HG03521 (cell line): ENCODE results near the gene RAD18.

Experiments used
- ATAC-seq: cut with Tn5 transposase; IDR thresholded peaks from one replicate; pipeline ENCODE4 v1.9.1; 2021; ENCODE audit warnings: mild to moderate bottlenecking, moderate library complexity; ENCODE audit not compliant: unreplicated experiment

Gene RAD18

DNA sequence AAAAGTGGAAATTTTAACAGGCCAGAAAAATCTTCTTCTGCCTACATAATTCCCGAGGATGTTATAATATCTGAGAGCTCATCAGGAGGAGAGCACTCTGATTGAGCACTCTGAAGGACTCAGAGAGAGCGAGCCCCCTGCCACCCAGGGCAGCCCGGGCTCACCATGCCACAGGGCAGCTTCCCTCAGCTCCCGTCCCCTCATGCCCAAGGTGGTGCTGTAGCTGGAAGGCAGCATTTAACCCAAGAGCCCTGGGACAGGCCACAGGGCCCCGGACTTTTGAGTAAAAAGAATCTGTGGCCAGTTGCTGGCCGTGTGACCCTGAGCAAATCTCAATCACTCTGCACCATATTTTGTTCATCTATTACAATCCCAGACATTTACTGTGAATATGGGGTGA lies 23.5 kb upstream of the RAD18 start:
- no peak for ATAC-seq

DNA sequence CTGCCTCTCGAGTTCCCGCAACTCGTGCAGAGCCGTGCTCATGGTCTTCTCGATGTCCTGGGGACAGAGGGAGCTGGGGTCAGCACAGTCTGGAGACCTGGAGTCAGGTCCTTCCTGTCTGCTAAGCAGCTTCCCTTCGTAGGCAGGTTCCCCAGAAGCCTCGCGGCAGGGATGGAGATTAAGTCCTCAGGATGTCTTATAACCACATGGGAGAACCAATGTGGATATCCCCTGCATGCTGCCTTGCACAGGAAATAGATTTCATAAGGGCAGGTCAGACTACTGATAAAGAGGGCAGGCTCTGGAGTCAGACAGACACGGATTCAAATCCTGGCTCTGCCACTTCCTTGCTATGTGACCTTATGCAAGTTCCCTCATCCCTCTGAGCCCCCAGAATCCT lies 22.6 kb upstream of the RAD18 start:
- no peak for ATAC-seq

DNA sequence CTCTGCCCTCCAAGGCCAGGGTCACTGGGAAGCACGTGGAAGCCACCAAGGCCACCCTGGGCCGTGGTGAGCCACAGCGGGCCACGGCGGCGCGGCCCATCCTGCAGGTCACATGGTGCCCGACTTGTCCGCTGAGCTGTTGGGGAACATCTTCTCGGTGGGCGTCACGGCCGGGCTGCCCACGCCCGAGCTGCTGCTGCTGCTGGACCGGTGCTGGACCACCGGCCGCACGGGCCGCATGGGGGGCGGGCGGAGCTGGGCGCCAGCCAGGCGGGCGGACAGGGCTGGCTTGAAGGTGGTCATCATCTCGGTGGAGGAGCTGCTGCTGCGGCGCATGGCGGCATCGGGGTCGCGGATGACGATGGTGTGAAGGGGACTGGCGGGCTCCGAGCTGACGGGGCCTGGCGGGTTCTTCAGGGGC lies 22.1 kb upstream of the RAD18 start:
- no peak for ATAC-seq

DNA sequence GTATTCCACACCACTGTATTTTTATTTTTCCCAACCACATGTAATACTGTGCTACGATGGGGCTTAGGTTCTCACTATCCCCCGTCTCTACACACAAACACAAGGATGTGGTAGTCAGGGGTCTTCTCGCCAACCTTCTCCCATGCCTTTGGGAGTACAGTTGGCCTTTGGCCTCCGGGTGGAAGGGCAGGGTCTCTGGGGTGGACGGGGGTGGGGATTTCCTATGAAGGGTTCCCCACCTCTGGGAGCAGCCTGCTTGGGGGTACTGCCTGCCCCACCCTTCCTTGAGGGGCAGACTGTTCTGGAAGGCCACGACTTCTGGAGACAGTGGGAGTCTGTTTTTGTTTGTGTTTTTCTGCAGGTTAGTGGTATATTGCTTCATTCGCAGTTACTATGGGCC lies 21.3 kb upstream of the RAD18 start:
- no peak for ATAC-seq

DNA sequence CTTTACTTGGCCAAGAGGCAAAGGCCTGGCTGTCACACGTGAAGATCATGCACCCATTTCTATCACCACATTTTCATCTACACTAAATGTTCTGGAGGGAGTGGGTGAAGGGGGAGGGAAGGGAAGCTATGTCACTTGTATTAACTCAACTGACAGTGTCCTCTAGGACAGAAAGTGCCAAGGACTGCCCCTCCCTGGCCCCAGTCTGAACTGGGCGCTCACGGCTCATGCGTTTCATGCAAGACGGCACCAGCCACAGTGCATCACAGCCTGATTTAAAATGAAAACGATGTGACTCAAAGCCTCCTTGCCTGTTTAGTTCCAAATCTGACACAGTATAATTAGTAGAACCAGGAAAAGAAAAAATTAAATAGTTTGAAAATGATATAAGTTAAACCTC lies 20.8 kb upstream of the RAD18 start:
- ATAC-seq, result no peak

DNA sequence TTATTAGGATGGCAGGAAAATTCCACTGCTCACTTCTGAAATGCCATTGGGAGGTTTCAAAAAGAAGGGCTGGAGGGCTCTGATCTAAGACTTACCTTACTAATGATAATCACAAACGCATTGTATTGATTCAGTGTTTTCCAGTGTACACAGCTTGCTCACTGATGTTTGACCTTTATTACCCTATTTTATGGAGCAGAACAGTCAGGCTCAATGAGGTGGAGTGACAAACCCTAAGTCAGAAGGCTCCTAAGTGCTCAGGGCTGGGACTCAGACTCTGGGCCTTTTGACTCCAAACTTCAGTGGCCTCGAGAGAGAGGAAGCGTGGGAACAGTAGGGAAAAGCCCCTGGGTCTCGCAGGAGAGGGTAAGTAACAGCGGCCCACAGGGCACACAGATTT lies 20.3 kb upstream of the RAD18 start:
- ATAC-seq, result no peak

DNA sequence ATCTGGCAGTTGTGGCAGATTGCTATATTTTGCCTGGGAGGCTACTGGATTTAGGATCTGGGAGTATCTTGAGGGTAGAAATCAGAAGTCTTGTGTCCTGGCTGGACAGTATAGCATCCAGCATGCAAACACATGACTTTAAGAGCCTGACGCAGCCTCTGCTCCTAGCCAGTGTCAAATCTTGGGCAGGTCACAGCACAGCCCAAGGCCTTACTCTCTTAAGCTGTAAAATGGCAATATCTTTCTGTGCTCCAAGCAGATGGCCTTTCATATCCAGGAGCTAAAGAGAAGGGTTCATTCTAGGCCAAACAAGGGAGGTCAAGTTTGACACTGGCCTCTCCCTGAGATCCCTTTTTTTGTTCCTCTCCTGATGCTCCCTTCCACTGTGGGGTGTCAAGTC lies 19.8 kb upstream of the RAD18 start:
- ATAC-seq, result no peak

DNA sequence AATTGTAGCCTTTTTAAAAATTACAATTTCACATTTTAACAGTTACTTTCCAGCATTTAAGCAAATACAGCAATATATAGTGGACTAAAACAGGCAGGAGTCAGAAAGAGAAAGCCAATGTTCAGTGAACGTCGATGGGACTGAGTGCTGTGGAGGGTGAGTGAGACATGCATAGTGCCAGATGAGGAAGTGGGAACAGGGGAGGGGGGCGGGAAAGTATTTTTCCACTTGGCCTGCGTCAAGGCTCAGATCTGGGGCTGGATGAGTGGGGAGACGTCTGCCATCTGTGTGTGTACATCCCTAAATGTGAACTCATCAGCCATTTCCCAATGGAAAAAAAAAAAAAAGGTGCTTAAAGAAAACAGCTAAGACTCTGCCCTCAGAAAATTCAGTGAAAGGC lies 19.2 kb upstream of the RAD18 start:
- no peak for ATAC-seq

DNA sequence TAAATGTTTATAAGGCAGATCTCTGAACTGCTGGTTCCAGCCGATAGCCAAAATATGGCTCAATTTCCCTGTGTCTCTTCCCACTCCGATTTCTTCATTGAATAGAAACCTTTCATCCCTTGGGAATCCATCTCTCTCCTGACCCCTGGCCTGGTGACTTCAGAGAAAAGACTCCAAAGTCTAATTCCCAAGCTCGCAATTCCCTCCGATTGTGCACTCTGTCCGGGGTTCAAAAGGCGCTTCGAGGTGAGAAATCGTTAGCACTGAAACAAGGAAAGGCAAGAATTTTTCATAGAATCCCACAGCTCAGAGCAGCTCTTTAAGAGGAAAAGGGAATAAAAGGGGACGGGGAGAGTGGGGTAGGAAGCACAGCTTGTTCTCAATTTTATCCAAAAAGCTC lies 18.4 kb upstream of the RAD18 start:
- no peak for ATAC-seq

DNA sequence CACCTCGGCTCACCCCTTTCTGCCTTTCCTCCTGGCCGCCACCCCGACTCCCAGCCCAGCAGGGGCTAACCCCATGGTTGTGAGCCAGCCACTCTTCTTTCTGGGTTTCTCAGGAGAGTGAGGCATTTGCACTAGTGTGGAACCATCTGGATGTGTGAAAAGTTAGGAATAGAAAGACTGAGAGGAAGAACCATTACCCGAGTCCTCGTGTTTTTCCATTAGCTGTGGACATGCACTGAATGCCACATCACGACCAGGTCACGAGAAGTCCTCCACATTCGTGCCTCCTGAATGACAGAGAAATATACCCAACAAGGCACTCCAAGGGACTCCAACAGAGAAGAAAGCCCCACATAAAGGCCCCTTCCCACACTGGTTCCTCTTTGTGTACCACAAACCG lies 18.0 kb upstream of the RAD18 start:
- no peak for ATAC-seq

DNA sequence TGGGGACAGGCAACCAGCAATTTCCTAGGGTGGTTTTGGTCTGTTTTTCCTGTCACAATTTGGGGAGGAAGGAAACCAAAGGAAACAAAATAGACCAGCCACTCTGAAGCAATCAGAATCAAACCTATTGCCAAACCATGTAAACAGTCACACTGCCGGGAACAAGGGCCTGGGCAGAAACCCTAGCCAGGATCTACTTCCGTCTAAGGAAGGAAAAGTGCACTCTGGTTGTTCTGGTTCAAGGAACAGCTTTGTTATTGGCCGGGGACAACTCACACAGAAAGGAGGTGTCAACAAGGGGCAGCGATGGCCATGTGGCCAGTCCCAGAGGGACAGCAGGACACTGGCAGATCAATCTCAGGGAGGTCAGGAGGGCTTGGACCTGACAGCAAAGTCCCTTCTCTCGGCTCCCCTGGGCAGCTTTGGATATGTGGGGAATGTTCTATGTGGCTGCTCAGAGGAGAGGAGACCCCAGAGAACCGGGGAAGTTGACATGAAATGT lies 17.5 kb upstream of the RAD18 start:
- ATAC-seq, result no peak

DNA sequence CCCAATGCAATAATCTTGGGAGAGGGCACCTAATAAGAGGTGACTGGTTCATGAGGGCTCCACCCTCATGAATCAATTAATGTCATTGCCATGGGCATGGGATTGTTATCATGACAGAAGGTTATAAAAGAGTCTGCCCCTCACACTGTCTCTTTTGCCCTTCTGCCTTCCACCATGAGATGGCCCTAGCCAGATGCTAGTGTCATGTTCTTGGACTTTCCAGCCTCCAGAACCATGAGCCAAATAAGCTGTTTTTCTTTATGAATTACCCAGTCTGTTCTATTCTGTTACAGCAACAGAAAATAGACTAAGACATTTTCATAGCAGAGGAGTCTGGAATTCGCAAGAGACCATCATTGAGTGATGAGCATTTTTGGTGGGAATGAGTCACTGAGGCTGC lies 16.0 kb upstream of the RAD18 start:
- no peak for ATAC-seq

DNA sequence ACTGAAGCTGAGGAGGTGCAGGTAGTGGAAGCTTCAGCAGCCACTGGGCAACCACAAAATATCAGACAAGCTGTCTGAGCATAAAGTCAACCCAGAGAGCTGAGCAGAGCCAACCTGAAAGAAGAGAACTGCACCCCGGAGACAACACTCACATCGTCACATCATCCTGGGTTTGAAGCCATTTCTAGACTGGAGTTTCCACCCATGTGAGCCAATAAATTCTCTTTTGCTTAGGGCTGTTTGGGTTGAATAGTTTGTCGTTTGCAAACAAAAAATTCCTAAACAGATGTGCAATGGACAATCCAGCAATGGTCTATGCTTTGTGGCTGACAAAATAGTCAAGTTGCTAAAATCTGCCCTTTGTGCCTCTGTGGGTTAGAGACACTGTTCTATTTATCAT lies 15.3 kb upstream of the RAD18 start:
- ATAC-seq, result no peak

DNA sequence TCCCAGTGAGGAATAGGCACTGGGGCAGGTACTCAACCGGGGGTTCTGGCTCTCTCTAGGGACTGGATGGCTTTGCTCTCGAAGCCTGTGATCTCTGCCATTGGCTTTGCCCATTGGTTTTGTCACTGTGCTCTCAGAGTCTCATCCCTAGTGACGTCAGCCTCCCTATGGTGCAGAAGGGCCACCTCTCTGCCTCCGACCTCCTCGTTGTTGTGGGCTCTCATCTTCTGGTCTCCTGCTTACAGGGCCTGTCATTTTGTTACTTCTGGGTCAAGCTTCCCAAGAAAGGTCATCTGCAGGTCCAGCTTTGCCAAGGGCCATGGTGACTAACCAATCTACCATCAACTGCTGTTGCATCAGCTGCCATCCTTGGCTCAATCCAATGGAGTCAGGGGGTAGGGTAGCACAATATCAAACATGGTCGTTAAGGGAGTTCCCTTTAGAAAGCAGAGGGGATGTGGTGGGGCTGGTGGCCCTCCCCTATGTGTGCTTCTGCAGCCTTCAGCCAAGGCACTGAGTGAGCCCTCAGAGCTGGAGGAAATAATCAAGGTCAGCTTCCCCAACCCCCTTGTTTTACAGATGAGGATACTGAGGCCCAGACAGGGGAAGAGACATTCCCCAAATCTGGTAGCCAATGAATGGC lies 13.4 kb upstream of the RAD18 start:
- ATAC-seq, result no peak

DNA sequence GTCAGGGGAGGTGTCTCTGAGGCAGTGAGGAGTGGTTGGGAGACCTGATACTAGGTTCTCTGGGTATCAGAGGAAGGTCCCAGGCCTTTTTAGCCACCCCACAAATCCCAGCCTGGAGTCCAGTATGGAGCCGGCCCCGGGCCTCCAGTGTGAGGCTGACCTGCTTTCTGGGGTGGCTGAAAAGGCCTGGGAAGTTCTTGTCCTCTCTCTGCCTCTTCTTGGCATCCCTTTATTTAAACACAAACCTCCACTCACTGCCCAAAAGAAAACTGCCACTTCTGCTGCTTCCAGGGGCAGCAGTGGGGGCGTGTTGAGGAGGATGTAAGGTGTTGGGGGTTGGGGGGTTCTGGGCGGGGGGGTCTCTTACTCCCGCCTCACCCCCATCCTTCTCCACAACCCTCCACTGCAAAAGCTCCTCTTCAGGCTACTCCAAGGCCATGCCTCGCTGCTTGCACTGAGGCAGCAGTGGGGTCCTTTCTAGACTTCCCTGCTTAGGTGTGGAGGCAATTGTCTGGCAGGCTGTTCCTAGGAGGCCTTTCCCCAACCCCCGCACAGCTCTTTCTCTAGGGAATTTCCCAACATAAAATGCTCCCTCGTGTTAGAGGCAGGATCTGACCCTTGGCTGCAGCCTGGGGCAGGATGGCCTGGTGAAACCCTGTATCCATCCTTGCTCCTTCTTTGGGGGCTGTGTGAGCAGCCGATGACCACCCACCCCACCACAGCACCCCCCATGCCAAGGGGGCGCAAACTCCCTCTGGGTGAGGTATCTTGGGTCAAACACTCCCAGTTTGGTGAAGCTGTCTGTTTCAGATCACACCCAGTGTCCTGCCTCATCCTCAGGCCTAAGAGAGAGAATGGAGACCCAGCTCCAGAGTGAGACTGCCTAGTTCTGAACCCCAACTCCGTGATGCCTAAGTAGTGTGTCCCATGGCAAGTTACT lies 12.1 kb upstream of the RAD18 start:
- ATAC-seq, result no peak

DNA sequence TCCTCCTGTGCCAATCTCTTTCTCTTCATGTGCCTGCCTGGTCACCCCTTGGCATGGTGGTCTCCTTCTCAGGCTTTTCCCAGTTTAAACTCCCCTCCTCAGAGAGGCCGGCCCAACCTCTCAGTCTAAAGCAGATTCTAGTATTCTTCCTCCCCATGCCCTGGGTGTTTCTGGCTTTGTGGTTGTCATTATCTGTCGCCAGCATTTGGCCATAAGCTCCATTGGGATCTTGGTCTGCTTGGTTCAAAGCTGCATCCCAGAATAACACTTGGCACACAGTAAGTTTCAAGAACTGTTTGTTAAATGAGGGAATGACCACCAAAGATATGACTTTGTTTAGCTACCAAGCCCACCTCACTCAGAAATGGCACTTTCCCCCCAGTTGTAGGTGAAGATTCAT lies 11.2 kb upstream of the RAD18 start:
- ATAC-seq, result no peak

DNA sequence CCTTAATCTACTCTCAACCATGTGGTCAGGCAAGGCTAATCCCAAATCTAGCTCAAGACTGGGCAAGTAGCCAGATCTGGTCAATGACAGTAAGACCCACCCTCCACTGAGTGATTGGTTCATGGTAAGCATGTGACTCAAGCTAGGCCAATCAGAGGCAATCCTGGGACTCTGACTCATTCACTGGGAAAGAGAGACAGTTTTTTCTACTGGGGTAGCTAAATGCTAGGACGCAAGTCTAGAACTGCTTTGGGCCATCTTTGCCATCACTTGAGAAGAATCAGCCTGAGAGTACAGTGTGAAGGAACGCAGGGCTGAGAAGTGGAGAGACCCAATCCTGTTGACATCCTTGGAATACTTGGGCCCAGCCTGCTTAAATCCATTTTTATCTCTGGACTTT lies 9.4 kb upstream of the RAD18 start:
- ATAC-seq, result no peak

DNA sequence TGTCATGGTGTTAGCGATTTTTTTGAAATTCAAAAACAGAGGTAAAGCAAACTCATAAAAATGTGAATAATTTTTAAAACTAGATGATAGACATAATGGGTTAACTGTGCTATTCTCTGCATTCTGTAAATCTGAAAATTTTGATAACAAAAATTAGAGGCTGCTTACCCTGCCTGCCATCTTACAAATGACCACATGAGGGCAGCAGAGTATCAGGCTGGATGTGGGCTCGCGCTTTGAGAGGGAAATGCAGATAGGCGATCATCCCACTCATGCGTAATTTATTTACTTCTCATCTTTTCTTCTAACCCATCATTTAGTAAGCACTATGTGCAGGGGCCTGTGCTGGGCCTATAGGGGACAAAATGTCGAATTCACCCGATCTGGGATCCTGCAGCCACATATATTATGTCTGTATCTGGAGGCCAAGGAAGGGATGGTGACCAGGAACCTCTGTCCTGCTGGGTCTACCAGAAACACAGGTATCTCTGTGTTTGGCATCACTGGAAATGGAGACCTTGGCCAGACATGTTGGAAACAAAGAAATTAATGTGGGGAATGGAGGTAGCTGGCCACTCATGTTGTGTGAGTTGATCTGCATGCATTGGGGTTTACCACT lies 7.8 kb upstream of the RAD18 start:
- ATAC-seq, result no peak

DNA sequence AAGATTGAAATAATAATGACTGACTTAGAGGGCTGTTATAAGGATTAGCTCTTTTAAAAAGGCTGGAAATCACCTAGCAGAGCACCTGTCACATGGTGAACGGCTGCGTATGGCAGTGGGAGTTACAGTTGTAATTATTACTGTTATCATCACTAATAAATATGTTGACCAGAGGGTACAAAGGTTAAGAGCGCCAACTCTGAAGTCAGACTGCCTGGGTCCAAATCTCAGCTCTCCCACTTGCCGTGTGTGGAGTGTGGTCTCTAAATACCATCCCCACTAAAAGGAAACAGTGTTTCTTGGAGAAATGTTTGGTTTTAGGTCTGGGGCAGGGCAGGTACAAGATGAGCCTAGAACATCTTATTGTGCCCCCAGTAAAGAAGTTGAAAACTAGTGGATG lies 6.0 kb upstream of the RAD18 start:
- ATAC-seq, result no peak

DNA sequence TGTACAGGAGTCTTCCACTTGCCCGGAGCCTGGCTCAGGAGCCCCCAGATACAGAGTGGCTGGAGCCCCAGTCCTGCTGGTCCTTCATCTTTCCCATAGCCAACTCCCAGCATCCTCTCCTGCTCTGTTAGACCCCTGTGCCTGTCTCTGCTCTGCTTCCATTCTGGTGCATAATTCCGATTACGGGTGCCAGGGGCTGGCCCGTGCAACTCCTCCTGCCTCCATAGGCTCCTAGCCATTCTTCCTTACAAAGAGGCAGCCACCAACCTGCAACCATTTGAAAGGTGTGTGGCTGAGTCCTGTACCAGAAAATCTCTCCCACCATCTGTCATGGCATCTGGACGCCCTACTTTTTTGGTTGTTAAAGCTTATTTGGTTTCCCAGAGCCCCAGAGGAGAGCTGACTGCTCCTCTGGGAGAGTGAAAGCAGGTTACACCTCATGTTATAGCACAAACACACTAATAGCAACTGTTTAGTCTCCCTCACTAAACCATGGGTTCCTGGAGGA lies 5.2 kb upstream of the RAD18 start:
- no peak for ATAC-seq

DNA sequence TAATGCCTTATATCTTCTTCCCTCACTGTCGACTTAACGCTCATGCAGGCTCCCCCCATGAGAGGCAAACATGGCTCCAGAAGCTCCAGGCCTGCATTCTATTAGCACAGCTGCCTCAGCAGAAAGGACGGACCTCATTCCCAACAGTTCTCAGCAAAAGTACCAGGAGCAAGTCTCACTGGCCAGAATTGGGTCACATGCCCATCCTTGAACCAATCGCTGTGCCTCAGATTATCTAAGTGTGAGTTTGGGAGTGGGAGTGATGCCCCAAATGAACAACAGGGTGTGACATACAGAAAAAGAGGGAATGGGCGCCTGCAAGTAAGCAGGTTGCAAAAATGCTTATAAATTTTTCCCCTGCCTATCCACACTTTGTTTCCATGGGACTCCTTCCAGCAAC lies 4.3 kb upstream of the RAD18 start:
- no peak for ATAC-seq
